ENCODE measurements around the gene GPR157. TPM values are rescaled to one million over a fixed set of nuclear protein-coding genes. Genes with fewer than 3 reads are reported as not detected.

GPR157 gene
- total and polyA plus RNA-seq, 2 of the 13 experiments (the other 11 are each of a cell fraction or from before 2014, with no cell fraction given), result 10.1 to 19.2 TPM

DNA sequence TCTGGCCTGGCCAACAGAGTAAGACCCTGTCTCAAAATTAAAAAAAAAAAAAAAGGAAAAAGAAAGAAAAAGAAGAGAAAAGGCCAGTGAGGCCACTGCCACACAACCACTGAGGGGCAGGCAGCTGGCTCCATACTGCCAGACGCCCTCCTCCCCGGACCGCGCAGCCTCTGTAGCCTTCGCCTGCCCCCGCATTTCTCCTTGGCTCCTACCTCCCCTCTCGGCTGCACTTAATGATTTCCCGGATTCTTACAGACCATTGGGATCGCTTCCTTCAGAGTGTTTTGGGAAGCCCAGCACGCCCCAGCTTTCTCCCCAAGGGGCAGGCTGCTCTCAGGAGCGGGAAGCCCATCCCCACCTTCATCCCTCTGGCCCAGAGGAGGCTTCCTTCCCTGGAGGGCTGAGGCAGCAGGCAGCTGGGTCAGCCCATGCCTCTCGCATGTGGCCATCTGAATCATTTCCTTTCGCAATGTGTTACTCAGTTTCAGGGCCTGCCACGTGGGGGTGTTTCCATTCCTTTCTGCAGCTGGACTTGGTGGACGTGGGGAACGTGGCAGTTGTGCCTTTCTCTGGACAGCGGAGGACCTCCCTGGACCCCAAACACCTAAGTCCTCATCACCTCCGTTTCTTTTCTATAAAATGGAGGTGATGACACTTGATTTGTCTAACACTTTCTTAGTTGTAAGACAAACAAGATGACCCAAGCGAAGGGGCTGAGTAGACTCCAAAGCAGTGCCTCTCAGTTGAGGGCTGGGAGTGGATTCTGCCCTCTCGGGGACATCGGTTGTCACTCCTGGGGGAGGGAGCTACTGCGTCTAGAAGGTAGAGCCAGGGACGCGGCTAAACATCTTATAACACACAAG lies 61.7 kb downstream of the GPR157 start (continued):
- TF ChIP-seq ZNF670 (CRISPR knock-in tag; IDR thresholded peaks at IDR 0.05; ENCODE audit: borderline replicate concordance) (0 out of 2 replicates have a peak, but pooled peaks have one; percentile 26), IRF2 (CRISPR knock-in tag; IDR thresholded peaks at IDR 0.05) (0 out of 2 replicates have a peak, but pooled peaks have one; percentile 49), HDAC2 (CRISPR knock-in tag; IDR thresholded peaks at IDR 0.05) (peak; percentile 54; the same call in 1 of the 2 replicates), ZSCAN9 (CRISPR knock-in tag; IDR thresholded peaks at IDR 0.05; ENCODE audit: borderline replicate concordance) (peak; percentile 67; the same call in 1 of the 2 replicates), GTF2F1 (IDR thresholded peaks at IDR 0.05; ENCODE audit: low read length) (no peak), ZMAT3 (CRISPR knock-in tag; conservative IDR thresholded peaks at IDR 0.05) (peak; percentile 86; the same call in 1 of the 2 replicates), LCORL (IDR thresholded peaks at IDR 0.05) (no peak), LCORL (CRISPR knock-in tag; IDR thresholded peaks at IDR 0.05) (0 out of 2 replicates have a peak, but pooled peaks have one; percentile 18), ZNF232 (CRISPR knock-in tag; IDR thresholded peaks at IDR 0.05; ENCODE audit: borderline replicate concordance) (0 out of 2 replicates have a peak, but pooled peaks have one; percentile 75), NR2F6 (IDR thresholded peaks at IDR 0.05) (no peak), NR2F6 (CRISPR knock-in tag; IDR thresholded peaks at IDR 0.05) (peak; percentile 26; the same call in 1 of the 2 replicates), ZNF331 (CRISPR knock-in tag; IDR thresholded peaks at IDR 0.05) (0 out of 2 replicates have a peak, but pooled peaks have one; percentile 23), ZNF24 (IDR thresholded peaks at IDR 0.05) (no peak), KLF11 (CRISPR knock-in tag; IDR thresholded peaks at IDR 0.05) (peak; percentile 75; the same call in 1 of the 2 replicates), NRL (CRISPR knock-in tag; IDR thresholded peaks at IDR 0.05; ENCODE audit: borderline replicate concordance) (peak; percentile 56; the same call in 1 of the 2 replicates), PRMT3 (CRISPR knock-in tag; IDR thresholded peaks at IDR 0.05; ENCODE audit: borderline replicate concordance, low read depth) (no peak), ARID3A (IDR thresholded peaks at IDR 0.05; ENCODE audit: low read depth, low read length) (no peak), ZNF816 (CRISPR knock-in tag; IDR thresholded peaks at IDR 0.05; ENCODE audit: borderline replicate concordance) (no peak), FOSL2 (CRISPR knock-in tag; IDR thresholded peaks at IDR 0.05) (peak; percentile 93), ZNF383 (CRISPR knock-in tag; IDR thresholded peaks at IDR 0.05; ENCODE audit: borderline replicate concordance) (no peak), PRDM10 (CRISPR knock-in tag; IDR thresholded peaks at IDR 0.05; ENCODE audit: low read depth) (peak; percentile 60; the same call in 1 of the 2 replicates)
- TF ChIP-seq, protein P1, sequence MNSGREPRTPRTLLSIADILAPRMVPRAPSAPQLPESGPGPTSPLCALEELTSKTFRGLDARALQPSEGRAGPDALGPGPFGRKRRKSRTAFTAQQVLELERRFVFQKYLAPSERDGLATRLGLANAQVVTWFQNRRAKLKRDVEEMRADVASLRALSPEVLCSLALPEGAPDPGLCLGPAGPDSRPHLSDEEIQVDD (CRISPR knock-in tag; IDR thresholded peaks at IDR 0.05; ENCODE audit: borderline replicate concordance), result peak; percentile 76; the same call in 1 of the 2 replicates

Measured in HepG2 (cell line).